Astrocyte of the cerebellum (primary cell): ENCODE results near the gene INPP4B.

Experiments used
- DNase-seq: peaks from one replicate; pipeline ENCODE4 v3.0.0-alpha.2; 2011; ENCODE audit warnings: low read depth
- H3K4me3 ChIP-seq: 2 replicates; pipeline ENCODE4 v1.5.1; 2011; ENCODE audit warnings: mild to moderate bottlenecking, low read depth, low read length, moderate library complexity
- in situ Hi-C: cut with HindIII; loops from 2 replicates; pipeline ENCODE4 v1.10.0; 2017; ENCODE audit warnings: low sequenced_read_pairs
- TF ChIP-seq, protein P1 (sequence below): IDR thresholded peaks from 2 replicates; pipeline ENCODE4 v1.5.1; 2012; ENCODE audit warnings: low read length, low read depth, moderate library complexity, mild to moderate bottlenecking; ENCODE audit errors: missing control alignments

The INPP4B gene

DNA sequence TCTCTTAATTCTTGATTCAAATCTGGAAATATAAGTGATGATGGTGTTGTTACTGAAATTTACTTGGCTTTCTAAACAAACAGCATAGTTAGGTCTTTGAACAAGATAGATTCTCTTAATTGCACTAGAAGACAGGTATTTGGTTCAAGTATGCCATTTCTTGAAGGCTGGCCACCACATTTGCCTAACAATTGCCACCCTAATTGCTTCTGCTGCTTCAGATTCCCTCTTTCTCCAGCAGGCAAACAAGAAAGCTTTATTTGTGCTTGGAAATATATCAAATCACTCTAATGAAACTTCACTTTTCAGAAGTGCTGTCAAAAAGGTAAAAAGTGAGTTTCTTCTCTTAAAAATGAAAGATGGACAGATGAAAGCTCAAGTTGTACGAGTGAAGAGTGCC is 418.6 kb downstream of the INPP4B start:
- H3K4me3 ChIP-seq, result no peak overlapping the region
- DNase-seq, result no peak
- in situ Hi-C loops, result no loop called here
- TF ChIP-seq, protein P1, sequence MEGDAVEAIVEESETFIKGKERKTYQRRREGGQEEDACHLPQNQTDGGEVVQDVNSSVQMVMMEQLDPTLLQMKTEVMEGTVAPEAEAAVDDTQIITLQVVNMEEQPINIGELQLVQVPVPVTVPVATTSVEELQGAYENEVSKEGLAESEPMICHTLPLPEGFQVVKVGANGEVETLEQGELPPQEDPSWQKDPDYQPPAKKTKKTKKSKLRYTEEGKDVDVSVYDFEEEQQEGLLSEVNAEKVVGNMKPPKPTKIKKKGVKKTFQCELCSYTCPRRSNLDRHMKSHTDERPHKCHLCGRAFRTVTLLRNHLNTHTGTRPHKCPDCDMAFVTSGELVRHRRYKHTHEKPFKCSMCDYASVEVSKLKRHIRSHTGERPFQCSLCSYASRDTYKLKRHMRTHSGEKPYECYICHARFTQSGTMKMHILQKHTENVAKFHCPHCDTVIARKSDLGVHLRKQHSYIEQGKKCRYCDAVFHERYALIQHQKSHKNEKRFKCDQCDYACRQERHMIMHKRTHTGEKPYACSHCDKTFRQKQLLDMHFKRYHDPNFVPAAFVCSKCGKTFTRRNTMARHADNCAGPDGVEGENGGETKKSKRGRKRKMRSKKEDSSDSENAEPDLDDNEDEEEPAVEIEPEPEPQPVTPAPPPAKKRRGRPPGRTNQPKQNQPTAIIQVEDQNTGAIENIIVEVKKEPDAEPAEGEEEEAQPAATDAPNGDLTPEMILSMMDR, result no peak

DNA sequence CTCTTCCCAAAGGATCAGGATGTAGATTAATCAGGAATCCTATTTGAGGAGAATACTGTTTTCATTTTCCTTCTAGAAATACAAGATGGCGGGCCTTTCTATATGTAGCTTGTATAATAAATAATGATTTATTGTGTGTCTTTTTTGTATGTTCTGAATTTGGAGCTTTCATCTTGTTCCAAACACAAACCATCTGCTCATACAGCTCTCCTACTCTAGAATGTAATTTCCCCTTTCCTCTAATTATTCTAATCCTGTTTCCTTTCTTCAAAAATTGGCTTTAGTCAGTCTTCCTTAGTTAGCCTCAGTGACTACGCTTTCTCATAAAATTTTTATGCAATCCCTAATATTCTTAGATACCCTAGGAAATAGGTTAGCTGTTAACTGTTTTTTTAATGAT is 422.2 kb downstream of the INPP4B start:
- in situ Hi-C loops, result no loop called here
- TF ChIP-seq, protein P1, result no peak
- H3K4me3 ChIP-seq, result no peak overlapping the region
- DNase-seq, result no peak

- in situ Hi-C loops, result no loop called here
- TF ChIP-seq, protein P1, result no peak
- no peak for DNase-seq
- H3K4me3 ChIP-seq, result no peak overlapping the region
Measured at GRCh38 chr4:142420311-142421095, 425.6 kb downstream of the INPP4B start.

DNA sequence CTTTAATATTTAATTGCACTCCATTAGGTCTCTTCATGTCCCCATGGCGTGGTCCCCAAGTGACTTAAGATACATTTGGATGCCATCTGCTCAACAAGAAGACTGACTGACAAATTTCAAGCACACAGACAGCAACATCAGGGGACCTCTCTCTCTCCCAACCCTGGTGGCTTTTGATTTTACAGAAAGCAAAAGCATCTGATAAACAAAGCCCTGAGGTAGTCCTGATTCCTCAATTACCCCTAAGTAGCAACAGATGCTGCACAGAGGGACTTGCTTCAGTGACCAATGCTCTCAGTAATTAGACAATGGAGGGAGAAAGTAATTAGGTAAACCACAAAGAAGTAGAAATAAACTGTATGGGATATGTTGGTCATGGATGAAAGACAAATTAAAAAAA is 426.4 kb downstream of the INPP4B start:
- no peak for DNase-seq
- TF ChIP-seq, protein P1, result no peak

GRCh38 chr4:142418697-142419096 is 427.4 kb downstream of the INPP4B start:
- DNase-seq, result no peak
- in situ Hi-C loops, result no loop called here
- TF ChIP-seq, protein P1, result no peak
- H3K4me3 ChIP-seq, result no peak overlapping the region

More for the DNA sequence above, 426.4 kb downstream of the INPP4B start:
- H3K4me3 ChIP-seq, result no peak overlapping the region
- in situ Hi-C loops, result no loop called here

GRCh38 chr4:142416711-142417275 is 429.3 kb downstream of the INPP4B start:
- no peak overlapping the region for H3K4me3 ChIP-seq
- DNase-seq, result no peak
- TF ChIP-seq, protein P1, result no peak
- in situ Hi-C loops, result no loop called here
